ENCODE results near the gene ANTXR2. TPM values are rescaled to one million over a fixed set of nuclear protein-coding genes. Genes with fewer than 3 reads are reported as not detected.

The ANTXR2 gene
- total RNA-seq, 1 experiment from 2014 or later: 78.9 TPM

DNA sequence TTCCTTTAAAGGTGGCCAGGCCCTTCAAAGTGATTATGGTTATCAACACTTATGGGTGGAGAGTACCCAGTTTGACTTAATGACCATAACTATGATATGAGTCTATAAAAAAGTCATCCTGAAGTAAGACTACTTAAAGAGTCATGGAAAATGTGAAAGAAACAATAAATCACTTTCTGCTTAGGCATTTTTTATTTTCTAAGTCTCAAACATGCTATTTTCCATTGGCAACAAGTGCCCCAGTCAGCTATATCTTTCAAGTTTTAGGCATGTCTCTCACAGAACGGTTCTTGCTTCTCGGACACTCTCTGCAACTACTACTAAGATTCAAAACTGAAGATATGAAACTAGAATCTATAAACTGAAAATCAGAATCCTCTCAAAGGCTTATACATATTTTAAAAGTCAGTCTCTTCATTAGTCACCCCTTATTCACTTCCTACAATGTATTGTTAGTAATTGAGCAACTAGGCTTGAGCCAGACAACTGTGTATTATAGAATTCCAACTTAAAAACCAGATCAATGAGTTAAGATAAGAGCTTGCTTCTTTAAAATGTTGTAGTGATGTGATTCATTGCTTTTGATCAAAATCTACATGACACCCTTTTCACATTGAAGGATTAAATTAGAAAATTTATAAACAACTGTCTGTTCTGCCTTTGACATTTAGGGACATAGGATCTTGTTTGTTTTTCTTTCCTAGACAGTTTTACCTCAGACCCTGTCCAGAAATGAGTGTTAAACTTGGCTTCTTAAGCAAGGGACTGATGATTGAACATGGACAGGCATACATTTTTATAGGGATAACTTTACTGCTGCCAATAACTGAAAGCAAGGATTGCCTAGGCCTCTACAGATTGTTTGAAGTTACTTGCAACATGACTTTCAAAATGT, 2.9 kb downstream of the ANTXR2 start:
- peak; percentile 23 for DNase-seq (ENCODE audit: low read depth)

GRCh38 chr4:80069108-80069836, 3.8 kb downstream of the ANTXR2 start:
- DNase-seq (ENCODE audit: low read depth): no peak

GRCh38 chr4:80065601-80066000, 7.4 kb downstream of the ANTXR2 start:
- no peak for DNase-seq (ENCODE audit: low read depth)

DNA sequence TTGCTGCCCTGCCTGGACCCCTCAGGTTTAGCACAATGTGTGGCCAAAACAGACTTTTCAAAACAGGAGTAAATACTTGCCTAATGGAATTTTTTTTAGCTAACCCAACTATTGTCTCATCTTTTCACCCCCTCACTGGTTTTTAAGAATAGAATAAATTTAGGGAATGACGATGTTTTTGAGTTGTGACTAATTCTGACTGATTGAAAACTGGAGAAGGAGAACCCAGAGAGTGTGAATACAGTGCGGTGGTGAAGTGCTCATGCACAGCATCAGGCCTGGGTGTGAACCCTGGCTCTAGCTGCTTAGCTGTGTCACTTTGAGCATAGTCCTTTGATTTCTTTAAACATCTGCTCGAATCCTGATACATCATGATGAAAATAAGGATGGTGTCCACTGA, 10.5 kb downstream of the ANTXR2 start:
- DNase-seq (ENCODE audit: low read depth): no peak

DNA sequence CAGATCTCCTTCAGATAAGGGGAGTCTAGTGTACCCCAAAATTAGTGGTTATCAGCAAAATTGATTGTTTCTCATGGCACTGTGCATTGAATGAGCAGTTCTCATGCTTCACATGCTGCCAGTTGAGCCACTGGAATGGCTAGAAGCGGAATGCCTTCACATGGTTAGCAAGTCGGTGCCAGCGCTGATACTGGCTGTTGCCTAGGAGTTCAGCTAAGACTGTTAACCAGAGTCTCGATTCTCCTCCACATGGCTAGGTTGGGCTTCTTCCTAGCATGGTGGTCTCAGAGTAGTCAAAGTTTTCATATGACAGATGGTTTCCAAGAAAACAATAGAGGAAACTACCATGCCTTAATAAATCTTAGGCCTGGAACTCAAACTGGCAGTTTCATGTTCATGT, 12.2 kb downstream of the ANTXR2 start:
- DNase-seq (ENCODE audit: low read depth): no peak

DNA sequence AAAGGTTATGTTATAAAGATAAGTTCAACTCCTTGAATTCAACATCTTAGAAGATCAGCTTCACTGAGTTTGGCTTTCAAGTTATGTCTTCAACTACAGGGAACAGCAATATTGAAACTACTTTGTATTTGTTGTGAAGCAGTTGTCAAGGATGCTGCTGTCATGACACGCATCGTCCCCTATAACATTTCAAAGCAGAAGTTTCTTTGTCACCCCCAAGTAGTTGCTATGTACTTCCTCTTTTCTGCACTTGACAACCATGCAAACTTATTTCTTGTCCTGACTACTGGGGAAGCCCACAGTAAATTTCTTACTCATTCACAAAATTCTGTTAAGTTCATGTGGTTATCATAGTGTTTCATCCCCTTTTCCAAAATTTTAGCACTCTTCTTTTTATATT, 14.3 kb downstream of the ANTXR2 start:
- DNase-seq (ENCODE audit: low read depth): peak; percentile 26

DNA sequence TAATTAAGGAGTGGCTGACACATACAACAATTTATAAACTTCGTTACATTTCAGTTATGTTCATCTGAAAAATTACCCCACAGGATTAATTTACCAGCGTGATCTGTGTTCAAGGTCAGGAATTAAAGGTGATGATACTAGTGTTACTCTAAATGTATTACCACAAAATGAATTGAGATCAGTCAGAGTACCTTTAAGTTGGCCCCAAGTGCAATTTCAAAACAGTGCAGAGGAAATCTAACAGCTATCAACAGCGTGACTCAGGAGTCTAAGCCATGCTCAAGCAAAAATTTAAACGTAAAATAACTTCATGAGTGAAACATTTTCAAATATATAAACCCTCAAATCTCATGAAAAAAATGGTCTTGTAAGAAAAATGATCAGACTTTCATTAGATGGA, 18.7 kb downstream of the ANTXR2 start:
- no peak for DNase-seq (ENCODE audit: low read depth)

DNA sequence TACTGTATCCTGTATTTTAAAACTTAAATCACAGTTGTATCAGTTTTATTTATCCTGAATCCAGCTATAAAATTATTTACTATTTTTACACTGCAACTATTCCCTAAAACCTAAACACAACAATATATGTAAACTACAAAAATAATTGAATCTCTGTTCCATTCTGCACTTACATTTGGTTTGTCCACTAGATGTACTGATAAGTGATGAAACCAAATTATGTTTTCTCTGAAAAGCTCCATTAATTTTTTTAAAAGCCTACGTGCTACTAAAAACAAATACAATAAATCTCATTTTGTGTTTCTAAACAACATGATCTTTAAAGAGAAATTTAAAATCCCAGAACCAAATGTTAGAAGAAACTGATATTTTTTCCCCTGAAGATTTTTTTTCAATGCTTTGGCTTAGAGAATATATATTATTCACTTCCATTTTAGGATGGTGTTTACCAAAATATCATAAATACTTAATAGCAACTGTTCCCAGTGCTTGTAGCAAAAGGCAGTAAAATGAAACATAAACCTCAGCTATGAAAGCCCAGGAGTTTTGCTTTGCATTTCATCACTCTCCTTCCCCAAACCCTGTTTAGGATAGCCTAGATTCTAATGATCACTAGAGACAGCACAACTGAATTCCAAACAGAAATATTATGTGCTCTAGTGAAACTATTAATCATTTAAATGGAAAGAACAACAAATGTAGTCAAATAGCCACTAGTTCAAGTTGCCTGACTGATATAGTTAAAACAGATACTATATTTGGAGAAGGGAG, 19.7 kb downstream of the ANTXR2 start:
- no peak for DNase-seq (ENCODE audit: low read depth)

GRCh38 chr4:80049813-80050534, 23.1 kb downstream of the ANTXR2 start:
- no peak for DNase-seq (ENCODE audit: low read depth)

- DNase-seq (ENCODE audit: low read depth): no peak
Observed at GRCh38 chr4:80049402-80049801, 23.6 kb downstream of the ANTXR2 start.

- DNase-seq (ENCODE audit: low read depth): no peak
Observed at GRCh38 chr4:80045786-80046185, 27.2 kb downstream of the ANTXR2 start.

DNA sequence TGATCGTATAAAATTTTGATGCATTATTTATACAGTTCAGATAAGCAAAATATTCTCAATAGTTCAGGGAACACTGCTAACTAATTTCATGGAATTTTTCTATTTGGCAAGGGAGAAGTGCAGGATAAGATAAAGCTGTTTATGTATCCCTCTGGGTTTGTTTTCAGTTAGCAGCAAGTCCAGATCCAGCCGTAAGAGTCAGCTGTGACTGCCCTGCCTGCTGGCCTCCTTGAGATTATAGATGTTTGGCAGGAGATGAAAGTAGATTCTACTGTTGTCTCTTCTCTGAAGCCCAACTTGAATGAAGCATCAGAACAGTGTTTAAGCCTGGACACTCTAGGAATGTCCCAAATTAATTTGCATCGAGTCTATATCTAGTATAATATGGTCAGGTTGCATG, 29.5 kb downstream of the ANTXR2 start:
- DNase-seq (ENCODE audit: low read depth): no peak

DNA sequence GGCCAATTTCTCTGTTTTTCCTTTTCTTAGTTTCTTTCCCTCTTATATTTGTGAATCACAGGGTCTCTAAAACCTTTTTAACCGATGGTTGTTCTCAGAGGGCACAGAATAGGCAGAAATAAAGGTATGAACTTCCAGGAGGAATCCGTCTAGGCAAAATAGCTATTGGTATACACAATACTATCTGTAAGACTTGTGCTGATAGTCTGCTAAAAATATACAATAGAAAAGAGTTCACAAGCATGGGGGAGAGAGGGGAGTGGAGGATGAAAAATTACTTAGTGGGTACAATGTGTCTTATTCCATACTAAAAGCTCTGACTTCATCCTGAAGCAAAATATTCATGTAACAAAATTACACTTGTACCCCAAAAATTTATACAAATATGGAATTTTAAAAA, 30.2 kb downstream of the ANTXR2 start:
- no peak for DNase-seq (ENCODE audit: low read depth)

DNA sequence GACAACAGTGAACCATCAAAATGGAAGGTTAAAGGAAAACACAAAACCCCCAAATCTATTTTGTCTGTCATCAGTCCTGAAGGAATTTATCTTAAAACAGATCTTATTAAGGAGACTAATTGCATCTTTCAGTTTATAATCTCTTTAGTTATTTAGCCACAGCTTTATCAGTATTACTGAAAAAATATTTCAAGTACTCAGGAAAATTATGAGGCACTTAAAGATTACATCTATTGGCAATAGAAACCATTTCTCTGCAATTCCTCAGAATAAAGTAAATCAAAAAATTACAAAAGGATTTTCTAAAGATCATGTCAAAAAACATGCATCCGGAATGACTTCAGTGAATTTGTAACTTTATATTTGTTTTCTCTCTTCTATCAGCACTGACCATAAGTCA, 35.2 kb downstream of the ANTXR2 start:
- DNase-seq (ENCODE audit: low read depth): no peak

- peak; percentile 15 for DNase-seq (ENCODE audit: low read depth)
Observed at GRCh38 chr4:80036949-80037685, 35.9 kb downstream of the ANTXR2 start.

DNA sequence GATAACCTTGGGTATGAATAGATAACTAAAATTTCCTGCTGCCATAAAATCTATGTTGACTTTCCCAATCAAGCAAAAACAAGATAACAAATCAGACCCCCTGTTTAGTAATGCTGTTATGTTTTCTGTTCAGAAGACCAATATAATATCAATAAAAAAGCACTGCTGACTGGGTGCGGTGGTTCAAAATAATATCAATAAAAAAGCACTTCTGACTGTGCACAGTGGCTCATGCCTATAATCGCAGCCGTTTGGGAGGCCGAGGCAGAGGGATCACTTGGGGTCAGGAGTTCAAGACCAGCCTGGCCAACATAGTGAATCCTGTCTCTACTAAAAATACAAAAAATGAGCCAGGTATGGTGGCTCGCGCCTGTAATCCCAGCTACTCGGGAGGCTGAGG, 36.7 kb downstream of the ANTXR2 start:
- no peak for DNase-seq (ENCODE audit: low read depth)

DNA sequence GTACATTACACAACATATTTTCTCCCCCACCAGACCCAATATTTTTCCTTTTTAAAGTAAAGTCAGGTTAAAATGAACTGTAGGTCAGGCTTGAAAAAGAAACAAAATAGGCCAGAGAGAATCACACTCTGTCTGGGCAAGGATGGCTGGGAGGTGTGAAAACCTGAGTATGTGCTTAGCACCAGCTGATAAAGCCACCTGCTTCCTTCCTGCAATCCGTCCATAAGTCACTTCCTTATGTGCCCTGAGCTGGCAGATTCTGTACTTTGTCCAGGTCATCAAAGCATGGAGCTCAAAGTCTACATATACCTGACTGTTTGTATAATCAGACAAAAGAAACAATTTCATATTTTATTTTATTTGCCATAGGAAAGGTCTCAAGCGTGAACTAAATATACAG, 37.7 kb downstream of the ANTXR2 start:
- no peak for DNase-seq (ENCODE audit: low read depth)

DNA sequence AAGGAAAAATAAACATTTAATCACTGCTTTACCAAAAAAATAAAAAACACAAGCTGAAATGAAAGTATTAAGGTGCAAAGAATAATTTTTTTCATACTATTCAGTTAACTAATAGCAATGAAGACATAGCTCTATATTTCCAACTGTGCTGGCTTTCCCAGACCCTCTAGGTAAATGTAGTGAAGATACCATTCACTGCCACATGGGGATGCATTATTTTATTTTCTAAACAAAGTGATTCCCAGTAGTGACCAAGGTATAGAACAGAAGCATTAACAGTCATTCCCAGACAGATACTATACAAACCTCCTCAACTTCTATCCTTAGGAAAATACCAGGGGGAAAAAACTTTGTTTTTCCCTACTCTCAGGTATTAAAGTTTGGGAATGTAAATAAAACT, 39.4 kb downstream of the ANTXR2 start:
- no peak for DNase-seq (ENCODE audit: low read depth)

- no peak for DNase-seq (ENCODE audit: low read depth)
Observed at GRCh38 chr4:80029364-80029763, 43.7 kb downstream of the ANTXR2 start.

DNA sequence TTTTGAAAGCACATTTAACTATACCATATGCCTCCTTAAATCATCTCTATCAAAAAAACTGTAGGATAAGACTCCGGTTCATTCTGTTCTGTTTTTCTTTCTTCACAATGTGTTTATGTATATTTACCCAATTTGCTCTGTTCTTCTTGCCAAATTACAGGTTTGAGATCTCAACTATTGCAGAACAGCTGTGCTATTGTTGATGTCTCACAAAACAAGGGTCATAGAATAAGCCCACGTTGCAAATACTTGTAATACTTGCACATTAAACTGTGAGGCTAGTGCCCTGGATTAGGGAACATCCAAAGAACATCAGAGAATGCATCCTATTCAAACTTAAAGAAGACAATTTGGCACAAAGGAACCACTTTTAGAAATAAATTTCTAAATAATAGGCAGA, 45.4 kb downstream of the ANTXR2 start:
- no peak for DNase-seq (ENCODE audit: low read depth)

DNA sequence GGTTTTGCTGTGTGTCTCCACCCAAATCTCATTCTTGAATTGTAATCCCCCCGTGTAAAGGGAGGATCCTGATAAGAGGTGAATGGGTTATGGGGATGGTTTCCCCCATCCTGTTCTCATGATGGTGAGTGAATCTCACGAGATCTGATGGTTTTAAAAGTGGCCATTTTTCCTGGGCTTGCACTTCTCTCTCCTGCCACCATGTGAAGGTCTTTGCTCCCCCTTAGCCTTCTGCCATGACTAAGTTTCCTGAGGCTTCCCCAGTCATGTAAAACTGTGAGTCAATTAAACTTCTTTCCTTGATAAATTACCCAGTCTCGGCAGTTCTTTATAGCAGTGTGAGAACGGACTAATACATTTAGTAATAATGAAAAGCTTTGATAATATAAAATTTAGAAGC, 46.9 kb downstream of the ANTXR2 start:
- DNase-seq (ENCODE audit: low read depth): peak; percentile 45

All from HT1080 (cell line).